G401 (cell line): ENCODE results near the gene BTBD2. TPM values are rescaled to one million over a fixed set of nuclear protein-coding genes. Genes with fewer than 3 reads are reported as not detected.

Experiments
- DNase-seq: peaks from one replicate; pipeline ENCODE4 v3.0.0-alpha.2; 2015; ENCODE audit warnings: low spot score
- in situ Hi-C: cut with HindIII; loops from 2 replicates; pipeline ENCODE4 v1.10.0; 2016; ENCODE audit warnings: low sequenced_read_pairs, mixed read lengths
- total RNA-seq: library from RNA; depleted of rRNA; stranded (reverse); fragments of >200 nt; shearing (Covaris generic); gene quantifications from 2 replicates; pipeline ENCODE4 v1.2.3, GENCODE V29; 2014

Gene BTBD2
- total RNA-seq, 1 experiment from 2014 or later: 70.9 TPM

DNA sequence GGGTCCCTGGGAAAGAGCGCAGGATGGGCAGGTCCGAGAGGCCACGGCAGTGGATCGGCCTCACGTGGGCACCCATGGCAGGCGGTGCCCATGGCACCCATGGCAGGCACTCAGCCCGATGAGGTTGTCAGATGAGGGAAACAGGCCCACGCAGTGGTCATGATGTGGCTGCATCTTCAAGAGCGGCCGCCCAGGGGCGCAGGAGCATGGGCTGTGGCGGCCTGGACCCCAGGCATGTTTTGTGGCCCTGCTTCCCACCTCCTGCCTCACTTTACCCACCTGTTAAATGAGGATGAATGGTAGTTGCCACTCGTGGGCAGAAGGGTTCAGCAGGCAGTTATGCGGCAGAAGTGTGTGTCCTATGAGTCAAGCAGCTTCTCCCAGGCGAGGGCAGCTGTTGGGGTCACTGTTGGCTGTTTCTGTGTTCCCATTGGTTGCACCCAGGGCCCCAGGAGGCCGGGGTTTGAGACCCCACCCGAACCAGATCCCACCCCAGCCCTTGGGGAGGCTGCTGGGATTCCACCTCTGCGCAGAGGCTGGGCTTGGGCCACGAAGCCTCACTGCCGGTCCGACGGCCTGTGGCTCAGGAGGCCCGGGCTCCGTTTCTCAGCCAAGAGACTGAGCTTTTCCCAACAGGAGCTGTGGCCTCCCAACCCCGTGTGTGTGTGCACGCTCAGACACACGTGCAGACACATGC, 44.6 kb downstream of the BTBD2 start:
- in situ Hi-C loops: no loop called here

DNA sequence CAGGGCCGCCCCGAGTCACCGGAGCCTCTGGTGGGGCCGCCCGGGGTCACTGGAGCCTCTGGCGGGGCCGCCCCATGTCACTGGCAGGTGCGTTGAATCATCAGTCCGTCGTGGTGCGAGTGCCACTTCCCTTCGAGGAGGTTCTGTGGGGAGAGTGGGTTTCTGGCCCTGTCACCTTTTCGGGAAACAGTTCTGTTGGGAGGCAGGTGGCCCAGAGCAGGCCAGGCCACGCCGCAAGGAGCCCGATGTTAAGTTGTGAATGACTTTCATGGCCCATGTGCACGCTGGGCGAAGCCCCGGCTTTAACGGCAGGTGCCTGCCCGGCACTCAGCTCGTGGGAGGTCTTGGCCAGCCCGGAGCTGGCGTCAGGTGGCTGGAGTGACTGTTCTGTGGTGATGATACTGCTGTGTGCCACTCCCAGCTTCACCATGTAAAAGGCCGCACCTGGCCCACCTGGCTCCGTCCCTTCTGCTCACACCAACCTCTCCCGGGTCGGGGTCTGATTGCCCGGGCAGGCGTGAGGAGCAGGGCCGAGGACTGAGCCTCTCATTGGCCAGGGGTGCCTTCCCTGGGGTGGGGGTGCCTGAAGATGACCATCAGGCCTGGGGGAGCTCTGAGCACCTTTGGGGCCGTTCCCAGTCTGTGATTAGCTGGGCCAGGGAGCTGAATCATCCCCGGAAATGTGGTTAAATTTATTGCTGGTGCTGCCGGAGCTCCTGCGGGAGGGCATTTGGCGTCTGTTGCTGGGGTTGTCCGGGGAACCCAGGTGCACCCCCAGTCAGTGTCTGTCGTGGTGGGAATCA, 45.3 kb downstream of the BTBD2 start:
- DNase-seq: peak; percentile 67
- in situ Hi-C loops: no loop called here

More for the DNA sequence above, 44.6 kb downstream of the BTBD2 start:
- no peak for DNase-seq

DNA sequence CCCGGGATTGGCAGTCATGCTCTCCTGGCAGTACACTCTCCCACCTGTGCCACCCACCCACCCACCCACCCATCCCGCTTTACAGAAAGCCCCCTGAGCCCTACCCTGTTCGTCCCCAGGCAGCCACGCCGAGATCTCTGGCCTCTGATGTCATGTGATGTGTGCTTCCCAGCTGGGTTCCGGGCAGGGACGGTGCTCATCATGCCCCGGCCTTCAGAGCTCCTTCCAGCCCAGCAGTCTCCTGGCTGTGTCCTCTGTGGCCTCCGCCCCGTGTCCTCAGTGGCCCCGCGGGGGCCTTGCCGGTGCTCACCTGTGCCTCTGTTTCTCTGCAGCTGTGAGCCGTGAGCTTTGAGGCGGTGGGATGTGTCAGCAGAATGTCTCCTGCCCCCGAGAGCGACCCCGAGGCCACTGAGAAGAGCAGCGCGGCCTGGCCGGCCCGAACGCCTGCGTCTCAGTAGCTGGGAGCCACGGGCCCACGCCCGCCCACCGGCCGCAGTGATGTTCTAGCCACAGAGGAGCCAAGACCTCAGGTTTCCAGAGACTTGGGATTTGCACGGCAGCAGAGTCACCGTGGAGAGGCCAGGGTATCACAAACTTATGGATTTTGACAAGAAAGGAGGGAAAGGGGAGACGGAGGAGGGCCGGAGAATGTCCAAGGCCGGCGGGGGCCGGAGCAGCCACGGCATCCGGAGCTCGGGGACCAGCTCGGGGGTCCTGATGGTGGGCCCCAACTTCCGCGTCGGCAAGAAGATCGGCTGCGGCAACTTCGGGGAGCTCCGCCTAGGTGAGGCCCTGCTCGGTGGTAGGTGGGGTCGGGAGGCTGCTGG, 46.1 kb downstream of the BTBD2 start:
- in situ Hi-C loops: no loop called here
- DNase-seq: peak; percentile 61

DNA sequence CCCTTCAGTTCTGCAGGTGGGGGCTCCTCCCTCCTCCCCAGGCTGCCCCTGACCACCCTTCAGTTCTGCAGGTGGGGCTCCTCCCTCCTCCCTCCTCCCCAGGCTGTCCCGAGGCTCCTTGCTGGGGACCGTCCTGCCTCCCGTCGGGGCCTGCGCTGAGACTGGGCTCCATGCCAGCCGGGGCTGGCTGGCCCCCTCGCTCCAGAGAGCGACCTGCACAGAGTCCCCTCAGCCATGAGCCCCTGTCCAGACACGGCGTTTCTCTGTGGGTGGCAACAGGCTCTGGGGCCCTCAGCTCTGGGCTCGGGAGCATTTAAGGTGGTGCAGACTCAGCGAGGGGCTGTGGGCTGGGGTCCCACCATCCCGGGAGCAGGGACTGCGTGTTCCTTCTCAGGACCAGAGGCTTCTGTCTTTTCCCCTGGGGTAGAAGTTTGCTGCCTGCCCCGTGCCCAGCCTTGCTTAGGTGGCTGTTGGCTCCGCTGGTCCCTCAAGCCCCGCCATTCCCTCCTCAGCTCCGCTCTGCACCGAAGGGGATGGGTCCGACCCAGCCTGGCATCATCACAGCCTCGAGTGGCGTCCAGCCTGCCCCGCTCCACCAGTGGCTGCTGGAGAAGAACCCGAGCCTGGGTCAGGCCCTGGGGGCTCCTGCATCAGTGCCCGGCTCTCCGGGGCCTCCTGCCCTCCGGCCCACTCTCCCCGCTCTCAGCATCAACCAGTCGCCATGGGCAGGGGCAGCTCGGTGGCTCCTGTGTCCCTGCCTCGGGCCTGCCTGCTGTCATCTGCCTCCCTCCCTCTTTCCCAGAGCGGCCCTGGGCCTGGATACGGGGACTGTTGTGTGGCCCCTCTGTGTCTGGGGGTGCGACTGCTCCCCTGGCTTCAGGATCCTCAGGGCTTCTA, 47.0 kb downstream of the BTBD2 start:
- in situ Hi-C loops: no loop called here
- DNase-seq: no peak

DNA sequence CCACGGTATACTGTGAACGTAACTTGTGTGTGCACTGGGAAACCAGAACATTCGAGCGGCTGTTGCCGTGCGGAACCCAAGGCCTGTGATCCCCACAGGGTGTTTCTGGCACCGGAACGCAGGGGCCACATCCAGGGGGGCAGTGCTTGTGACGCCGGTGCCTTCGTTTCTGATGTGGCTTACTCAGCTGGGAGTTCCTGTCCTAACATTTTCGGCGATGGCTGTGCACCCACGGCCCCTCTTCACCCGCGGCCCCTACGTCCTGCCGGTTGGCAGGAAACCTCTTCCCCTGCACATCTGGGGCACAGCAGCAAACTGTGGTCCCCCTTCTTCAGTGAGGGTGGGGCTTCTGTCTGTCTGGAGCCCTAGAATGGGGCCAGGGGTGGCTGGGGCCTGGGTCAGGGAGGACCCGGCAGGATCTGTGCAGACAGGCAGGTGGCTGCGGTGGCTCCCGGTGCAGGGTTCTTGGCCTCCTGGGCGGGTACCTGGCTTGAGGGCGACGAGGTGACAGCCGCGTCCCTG, 48.4 kb downstream of the BTBD2 start:
- no peak for DNase-seq
- in situ Hi-C loops: no loop called here

DNA sequence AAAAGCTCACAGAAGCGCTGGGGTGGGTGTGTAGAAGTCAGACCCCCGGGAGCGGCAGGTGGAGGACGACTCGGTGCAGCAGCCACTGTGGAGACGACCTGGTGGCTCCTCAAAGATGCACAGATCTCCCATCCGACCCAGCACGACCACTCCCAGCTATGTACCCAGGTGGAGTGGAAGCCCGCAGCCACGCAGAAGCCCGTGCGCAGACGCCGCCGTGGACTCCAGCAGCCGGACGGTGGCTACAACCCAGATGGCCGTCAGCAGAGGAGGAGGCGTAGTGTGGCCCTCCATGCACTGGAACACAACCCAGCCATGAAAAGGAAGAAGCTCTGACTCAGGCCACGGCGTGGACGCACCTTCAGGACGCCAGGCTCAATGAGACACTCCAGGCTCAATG, 52.8 kb downstream of the BTBD2 start:
- no peak for DNase-seq
- in situ Hi-C loops: no loop called here

DNA sequence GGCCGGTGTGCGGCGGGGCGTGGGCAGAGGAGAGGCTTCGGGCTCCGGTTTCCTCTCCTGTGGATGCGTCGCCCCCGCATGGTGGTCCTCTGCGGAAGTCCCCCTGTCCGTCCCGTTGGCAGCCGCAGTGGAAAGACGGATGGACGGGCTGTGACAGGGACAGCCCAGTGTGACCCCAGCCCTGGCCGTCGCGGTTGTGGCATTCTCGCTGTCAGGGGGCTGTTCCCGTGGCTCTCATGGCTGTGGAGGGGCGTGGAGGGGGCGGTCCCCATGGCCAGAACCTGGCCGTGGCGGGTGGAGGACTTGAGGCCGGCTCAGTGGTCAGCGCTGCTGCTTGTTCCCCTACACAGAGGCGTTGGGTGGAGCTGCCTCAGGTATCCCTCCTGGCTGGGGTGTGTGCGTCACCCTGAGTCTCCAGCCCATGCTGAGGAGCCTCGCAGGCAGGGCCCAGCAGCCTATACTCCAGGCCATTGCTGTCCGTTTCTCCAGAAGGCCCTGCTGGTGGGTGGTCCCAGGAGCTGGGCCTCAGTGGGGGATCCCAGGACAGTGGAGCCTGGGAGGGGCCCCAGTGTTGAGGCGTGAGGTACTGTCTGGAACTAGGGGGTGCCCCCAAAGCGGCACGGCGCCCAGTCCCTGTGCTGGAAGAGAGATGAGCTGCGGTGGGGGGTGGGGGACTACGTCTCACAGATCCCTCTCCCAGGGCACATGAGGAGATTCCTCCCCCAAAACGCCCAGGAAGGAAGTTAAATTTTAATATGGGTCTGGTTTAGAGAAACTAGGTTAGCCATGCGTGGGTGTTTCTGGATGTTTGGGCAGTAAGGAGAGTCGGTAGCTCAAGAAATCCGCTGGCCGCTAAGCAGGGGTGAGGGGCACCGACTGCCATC, 54.3 kb downstream of the BTBD2 start:
- in situ Hi-C loops: no loop called here

DNA sequence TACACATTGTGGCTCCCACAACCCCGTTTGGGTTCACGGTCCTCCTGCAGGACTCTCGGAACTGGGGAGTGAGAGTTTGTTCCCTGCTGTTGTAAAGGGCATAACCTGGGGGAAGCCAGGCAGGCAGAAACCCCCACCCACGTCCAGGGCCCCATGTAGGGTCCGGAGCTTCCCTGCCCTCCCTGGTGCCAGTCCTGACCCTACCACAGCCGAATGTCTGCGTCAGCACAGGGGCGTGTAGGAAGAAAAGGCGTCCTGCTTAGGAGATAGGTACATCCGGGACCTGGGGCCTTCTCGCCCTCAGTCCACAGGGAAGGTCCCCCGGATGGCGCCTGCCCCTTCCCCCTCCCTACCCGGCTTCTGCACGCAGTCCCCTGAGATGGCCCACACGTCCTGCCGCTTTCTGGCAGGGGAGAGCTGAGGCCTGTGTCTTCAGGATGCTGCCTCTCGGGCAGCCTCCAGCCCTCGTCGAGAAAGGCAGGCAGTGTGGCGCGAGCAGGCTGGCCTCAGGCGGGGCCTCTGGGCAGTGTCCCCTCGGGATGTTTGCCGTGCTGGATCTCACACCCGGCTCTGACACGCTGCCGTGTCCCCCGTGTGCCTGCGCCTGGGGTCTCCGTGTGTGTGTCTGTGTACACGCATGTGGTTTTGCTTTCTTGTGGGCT, 55.5 kb downstream of the BTBD2 start:
- DNase-seq: no peak
- in situ Hi-C loops: no loop called here

More for the DNA sequence above, 54.3 kb downstream of the BTBD2 start:
- no peak for DNase-seq

DNA sequence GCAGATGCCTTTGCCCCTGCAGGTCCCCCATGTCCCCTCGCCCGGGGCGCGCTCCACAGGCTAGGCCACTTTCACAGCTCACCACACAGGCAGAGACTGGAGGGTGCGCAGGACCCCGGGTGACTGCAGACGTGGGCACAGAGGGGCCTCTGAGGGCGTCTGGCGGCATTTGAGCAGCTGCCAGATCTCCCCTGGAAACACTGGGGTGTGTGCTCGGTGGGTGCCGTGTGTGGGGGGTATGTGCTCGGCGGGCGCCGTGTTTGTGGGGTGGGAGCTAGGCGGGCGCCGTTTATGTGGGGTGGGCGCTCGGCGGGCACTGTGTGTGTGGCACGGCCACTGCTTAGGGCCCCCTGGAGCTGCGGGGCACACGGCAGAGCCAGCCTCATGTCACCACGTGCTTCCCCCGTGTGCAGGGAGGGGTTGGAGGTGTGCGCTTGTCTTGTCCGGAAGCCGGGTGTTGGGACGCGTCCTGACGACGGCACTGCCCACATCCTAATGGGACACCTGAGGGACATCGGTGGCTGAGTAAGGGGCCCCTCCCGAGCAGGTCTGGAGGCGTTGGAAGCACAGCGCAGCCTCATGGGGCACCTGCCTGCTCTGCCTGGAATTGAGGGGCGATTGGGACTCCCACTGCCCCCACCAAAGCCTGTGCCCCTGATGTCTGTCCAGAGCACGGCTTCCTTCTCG, 57.8 kb downstream of the BTBD2 start:
- in situ Hi-C loops: no loop called here
- no peak for DNase-seq

DNA sequence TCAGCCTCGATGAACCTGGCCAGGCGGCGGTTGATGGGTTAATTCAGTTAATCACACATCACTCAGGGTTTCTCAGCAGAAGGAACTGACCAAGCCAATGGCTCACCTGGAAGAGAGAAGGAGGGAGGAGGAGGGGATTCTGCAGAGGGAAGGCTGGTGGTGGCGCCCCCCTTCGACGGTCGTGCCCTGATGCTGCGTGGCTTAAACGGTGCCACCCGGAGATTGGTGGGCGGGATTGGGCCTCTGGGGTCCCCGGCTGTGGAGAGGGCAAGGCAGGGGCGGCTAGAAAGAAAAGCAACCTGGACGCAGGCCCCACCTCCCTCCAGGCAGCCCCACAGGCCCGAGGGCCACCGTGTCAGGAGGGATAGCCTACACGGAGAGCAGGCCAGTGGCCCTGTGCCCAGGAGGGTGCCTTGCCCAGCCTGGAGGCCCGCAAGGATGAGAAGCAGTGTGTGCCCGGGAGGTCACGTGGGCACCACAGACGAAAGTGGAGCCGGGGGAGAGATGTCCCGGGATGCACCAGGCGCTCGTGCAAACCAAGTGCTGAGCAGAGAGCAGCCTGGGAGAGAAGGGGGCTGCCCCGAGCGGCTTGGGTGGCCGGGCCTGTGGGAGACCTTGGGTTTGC, 58.5 kb downstream of the BTBD2 start:
- DNase-seq: peak; percentile 76
- in situ Hi-C loops: no loop called here

DNA sequence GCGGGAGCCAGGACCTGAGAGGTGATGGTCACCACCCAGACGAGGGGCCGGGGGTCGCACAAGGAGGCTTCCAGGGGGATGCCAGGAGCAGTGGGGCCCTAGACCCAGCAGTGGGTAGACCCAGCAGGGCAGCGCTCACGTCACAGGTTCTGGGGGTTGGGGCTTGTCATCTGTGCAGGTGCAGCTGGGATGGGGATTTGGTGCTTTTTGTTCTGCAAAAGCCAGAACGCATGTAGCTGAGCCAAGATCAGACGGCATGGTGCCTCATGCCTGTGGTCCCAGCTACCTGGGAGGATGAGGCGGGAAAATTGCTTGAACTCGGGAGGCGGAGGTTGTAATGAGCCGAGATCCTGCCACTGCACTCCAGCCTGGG, 59.4 kb downstream of the BTBD2 start:
- peak; percentile 72 for DNase-seq
- in situ Hi-C loops: no loop called here

DNA sequence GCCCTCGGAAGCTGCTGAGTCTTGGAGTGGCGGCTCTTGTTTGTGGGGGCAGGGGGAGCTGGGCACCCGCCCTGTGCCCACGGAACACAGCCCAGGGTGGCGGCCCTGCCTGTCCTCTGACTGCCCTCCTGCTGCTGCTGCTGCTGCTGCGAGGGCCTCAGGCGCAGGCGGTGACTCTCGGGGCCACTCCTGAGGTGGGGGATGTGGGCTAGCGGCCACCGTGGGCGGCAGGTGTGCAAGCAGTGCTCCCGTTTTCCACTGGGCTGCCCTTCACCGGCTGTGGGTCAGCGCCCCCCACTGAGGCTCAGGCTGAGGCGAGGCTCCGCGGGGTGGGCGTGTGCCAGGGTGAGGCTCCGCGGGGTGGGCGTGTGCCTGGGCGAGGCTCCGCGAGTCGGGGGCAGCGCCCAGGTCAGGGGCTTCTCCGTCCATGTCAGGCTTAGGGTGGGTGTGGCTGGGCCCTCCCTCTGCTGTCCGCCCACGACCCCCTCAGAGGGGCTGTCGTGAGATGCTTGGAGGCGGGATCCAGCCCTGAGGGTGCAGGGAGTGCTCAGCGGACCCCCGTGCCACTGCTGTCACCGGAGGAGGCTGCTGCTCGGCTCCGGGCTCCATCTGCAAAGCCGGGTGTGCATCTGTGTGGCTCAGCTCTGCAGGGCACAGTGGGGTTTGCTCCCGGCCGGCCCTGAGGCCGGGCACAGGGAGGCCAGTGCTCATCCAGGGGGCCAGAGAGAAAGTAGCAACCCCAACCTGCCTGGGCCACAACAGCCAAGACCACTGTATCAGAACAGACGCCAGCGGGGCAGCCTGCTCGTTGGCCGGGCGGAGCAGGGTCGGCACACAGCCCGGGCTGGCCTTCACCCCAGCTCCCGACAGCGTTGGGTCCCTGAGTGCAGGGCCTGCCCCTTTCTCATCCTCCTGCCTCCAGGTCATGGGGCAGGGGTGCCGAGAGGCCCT, 60.1 kb downstream of the BTBD2 start:
- in situ Hi-C loops: no loop called here
- peak; percentile 54 for DNase-seq

DNA sequence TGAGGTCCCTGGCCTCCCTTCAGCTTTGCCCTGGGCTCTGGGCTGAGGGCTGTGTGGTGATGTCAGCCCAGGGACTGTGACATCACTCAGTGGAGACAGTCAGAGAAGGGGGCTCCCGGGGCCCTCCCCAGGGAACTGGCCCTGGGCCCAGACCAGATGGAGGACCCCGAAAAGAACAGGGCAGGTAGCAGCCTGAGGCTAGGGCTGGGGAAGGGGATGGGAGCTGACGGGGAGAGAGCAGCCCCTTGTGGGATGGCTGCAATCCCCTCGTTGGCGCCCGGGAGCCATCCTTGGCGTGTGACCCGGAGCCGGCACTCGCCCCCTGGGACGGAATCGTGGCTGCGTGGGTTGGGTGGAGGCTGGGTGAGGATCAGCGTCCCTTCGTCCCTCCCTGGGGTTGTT, 61.0 kb downstream of the BTBD2 start:
- DNase-seq: no peak
- in situ Hi-C loops: no loop called here

DNA sequence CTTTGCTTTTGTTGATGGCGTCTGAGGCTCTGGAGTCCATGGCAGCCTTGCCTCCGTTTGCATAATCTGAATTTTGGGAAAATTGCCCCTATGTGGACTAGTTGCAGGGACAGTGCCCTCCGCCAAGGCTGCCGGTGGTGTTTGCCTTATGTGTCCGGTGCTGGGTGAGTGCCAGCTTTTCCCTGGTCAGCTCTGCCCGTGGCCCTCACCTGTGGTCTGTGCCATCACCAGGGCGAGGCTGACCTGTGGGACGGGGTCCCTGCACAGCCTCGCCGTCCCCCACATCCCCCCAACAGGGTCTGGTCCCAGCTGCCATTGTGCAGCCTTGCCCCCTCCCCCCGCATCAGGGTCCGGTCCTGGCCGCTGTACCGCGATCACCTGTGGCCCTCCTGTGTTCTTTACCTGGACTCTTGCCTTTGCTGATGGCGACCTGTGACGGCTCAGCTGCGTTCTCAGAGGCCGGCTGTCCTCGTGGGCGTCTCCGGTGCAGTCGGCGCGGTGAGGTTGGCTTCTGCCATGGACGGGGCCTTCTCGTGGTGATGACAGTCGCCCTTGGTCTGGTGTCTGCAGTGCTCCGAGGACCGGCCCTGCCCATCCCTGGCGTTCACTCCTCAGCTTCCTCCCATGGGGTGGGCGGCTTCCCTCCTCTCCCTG, 61.9 kb downstream of the BTBD2 start:
- in situ Hi-C loops: no loop called here
- no peak for DNase-seq

DNA sequence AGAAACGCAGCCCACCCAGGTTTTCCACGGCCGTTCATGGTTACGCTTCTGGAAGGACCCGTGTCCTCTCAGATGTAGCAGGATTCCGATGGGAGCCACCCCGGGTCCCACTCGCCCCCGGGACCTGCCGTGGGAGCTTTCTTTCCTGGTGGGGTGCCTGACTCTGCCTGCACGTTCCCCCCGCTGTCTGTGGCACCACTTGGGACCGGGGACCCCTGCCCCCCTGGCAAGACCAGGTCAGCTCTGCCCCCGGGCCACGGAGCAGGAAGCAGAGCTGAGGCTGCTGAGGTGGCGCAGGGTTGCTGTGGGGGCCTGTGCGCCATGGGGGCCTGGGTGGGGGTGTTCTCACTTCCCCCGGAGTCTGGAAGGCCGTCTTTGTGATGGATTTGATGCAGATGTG, 62.5 kb downstream of the BTBD2 start:
- DNase-seq: no peak
- in situ Hi-C loops: no loop called here
